SK-N-SH (cell line): ENCODE results near the gene SRRM2. TPM values are rescaled to one million over a fixed set of nuclear protein-coding genes. Genes with fewer than 3 reads are reported as not detected.

Experiments used
- CTCF ChIA-PET: fragments of 300-600, 350-600 bp; formaldehyde crosslinking; extraction: SDS; loops from one replicate; lab custom pipeline; 2021; lab: Yijun Ruan, JAX
- POLR2A ChIA-PET: fragments of 350-600 bp; sonication (Branson Sonifier 250); formaldehyde crosslinking; extraction: SDS; loops from one replicate; lab custom pipeline; 2020; ENCODE audit warnings: antibody characterized with exemption, inconsistent platforms; lab: Yijun Ruan, JAX
- DNase-seq: peaks from one replicate; pipeline ENCODE4 v3.0.0; 2012
- H2AFZ ChIP-seq: fragments of 200-600 bp; sonication (generic); 2 replicates; pipeline ENCODE4 v1.8.1; 2016; ENCODE audit warnings: antibody characterized with exemption, mild to moderate bottlenecking, low read depth
- H3F3A ChIP-seq: fragments of 200-600 bp; sonication (generic); replicated peaks from 2 replicates; pipeline ENCODE3; 2016; ENCODE audit warnings: antibody characterized with exemption, mild to moderate bottlenecking; ENCODE audit not compliant: insufficient read depth
- H3K27ac ChIP-seq, 2 experiments: fragments of 200-500 bp in 1 of 2; fragments of 200-600 bp in 1 of 2; sonication (Bioruptor generic) in 1 of 2; sonication (generic), shearing (Covaris generic) in 1 of 2; 2 replicates each; pipeline versions ENCODE4 v1.5.1 to v1.6.1; 2014 to 2016; ENCODE audit warnings: low read depth in 2 of 2, inconsistent platforms in 1 of 2, low read length in 1 of 2, mild to moderate bottlenecking in 1 of 2, mixed read lengths in 1 of 2
- H3K27me3 ChIP-seq: fragments of 200-600 bp; sonication (generic), shearing (Covaris generic); 2 replicates; pipeline ENCODE4 v1.6.1; 2016; ENCODE audit warnings: mixed run types; ENCODE audit not compliant: insufficient read depth
- H3K36me3 ChIP-seq, 2 experiments: fragments of 200-500 bp in 1 of 2; fragments of 200-600 bp in 1 of 2; sonication (Bioruptor generic) in 1 of 2; sonication (generic) in 1 of 2; replicated peaks in 1 of 2; 2 replicates each; pipeline versions ENCODE3 to v1.5.1; 2014 to 2016; ENCODE audit warnings: low read length in 1 of 2, mild to moderate bottlenecking in 1 of 2; ENCODE audit not compliant: insufficient read depth in 2 of 2, control insufficient read depth in 1 of 2
- H3K4me1 ChIP-seq, 2 experiments: fragments of 200-500 bp in 1 of 2; fragments of 200-600 bp in 1 of 2; sonication (Bioruptor generic) in 1 of 2; sonication (generic), shearing (Covaris generic) in 1 of 2; 2 replicates each; pipeline versions ENCODE4 v1.5.1 to v1.6.1; 2014 to 2016; ENCODE audit warnings: low read depth in 1 of 2, low read length in 1 of 2, mixed run types in 1 of 2; ENCODE audit not compliant: insufficient read depth in 2 of 2, control insufficient read depth in 1 of 2
- H3K4me2 ChIP-seq: fragments of 200-600 bp; sonication (generic), shearing (Covaris generic); 2 replicates; pipeline ENCODE4 v1.6.1; 2017; ENCODE audit warnings: mixed run types
- H3K4me3 ChIP-seq, 2 experiments: fragments of 200-500 bp in 1 of 2; fragments of 200-600 bp in 1 of 2; sonication (Bioruptor generic) in 1 of 2; sonication (generic), shearing (Covaris generic) in 1 of 2; 2 replicates each; pipeline versions ENCODE4 v1.5.1 to v1.8.1; 2014 to 2016; ENCODE audit warnings: low read depth in 2 of 2, inconsistent platforms in 1 of 2, low read length in 1 of 2, mild to moderate bottlenecking in 1 of 2, mixed read lengths in 1 of 2, moderate library complexity in 1 of 2
- H3K79me2 ChIP-seq: fragments of 200-600 bp; sonication (generic); 2 replicates; pipeline ENCODE4 v1.8.1; 2017; ENCODE audit warnings: mild to moderate bottlenecking; ENCODE audit not compliant: insufficient read depth
- H3K9ac ChIP-seq: fragments of 200-600 bp; sonication (generic); 2 replicates; pipeline ENCODE4 v1.6.1; 2017; ENCODE audit warnings: mixed run types
- H3K9me2 ChIP-seq: fragments of 200-600 bp; sonication (generic); 2 replicates; pipeline ENCODE4 v1.6.1; 2017; ENCODE audit warnings: mixed run types
- H3K9me3 ChIP-seq: fragments of 200-600 bp; sonication (generic); 2 replicates; pipeline ENCODE4 v1.6.1; 2017; ENCODE audit warnings: mixed run types, mild to moderate bottlenecking, moderate library complexity
- H4K20me1 ChIP-seq: fragments of 200-600 bp; sonication (generic); 2 replicates; pipeline ENCODE4 v1.6.1; 2017; ENCODE audit warnings: mild to moderate bottlenecking, mixed run types; ENCODE audit not compliant: insufficient read depth
- CHD2 ChIP-seq: fragments of 150-350 bp; IDR thresholded peaks from 2 replicates; pipeline ENCODE4 v1.6.1; 2018; ENCODE audit warnings: low read length; ENCODE audit not compliant: partially characterized antibody
- EZH2phosphoT487 ChIP-seq: fragments of 200-600 bp; sonication (generic); IDR thresholded peaks from 2 replicates; pipeline ENCODE4 v1.6.1; 2017; ENCODE audit warnings: low read depth, mixed run types, mild to moderate bottlenecking, antibody characterized with exemption, moderate library complexity, borderline replicate concordance
- FOXM1 ChIP-seq: IDR thresholded peaks from 2 replicates; pipeline ENCODE4 v1.4.0; 2012; ENCODE audit warnings: low read depth, mild to moderate bottlenecking
- GABPA ChIP-seq: IDR thresholded peaks from 2 replicates; pipeline ENCODE4 v1.4.0; 2012; ENCODE audit warnings: low read depth, mild to moderate bottlenecking
- JUND ChIP-seq: IDR thresholded peaks from 2 replicates; pipeline ENCODE4 v1.4.0; 2012
- MEF2A ChIP-seq: IDR thresholded peaks from 2 replicates; pipeline ENCODE4 v1.4.0; 2012; ENCODE audit warnings: low read depth, borderline replicate concordance
- NRF1 ChIP-seq: IDR thresholded peaks from 2 replicates; pipeline ENCODE4 v1.6.1; 2012; ENCODE audit warnings: low read depth, mild to moderate bottlenecking, low read length
- RCOR1 ChIP-seq: fragments of 150-350 bp; IDR thresholded peaks from 2 replicates; pipeline ENCODE4 v1.6.1; 2017; ENCODE audit warnings: antibody characterized with exemption, low read length
- RXRA ChIP-seq: IDR thresholded peaks from 2 replicates; pipeline ENCODE4 v1.4.0; 2012; ENCODE audit warnings: low read depth, mild to moderate bottlenecking, borderline replicate concordance
- SMC3 ChIP-seq: IDR thresholded peaks from 2 replicates; pipeline ENCODE4 v1.6.1; 2012; ENCODE audit warnings: low read depth, low read length, improper control_type of control experiment
- TAF1 ChIP-seq: IDR thresholded peaks from 2 replicates; pipeline ENCODE4 v1.6.1; 2012; ENCODE audit warnings: low read depth, mild to moderate bottlenecking, low read length, moderate library complexity, borderline replicate concordance
- TCF12 ChIP-seq: IDR thresholded peaks from 2 replicates; pipeline ENCODE4 v1.4.0; 2012
- TEAD4 ChIP-seq: IDR thresholded peaks from 2 replicates; pipeline ENCODE4 v1.4.0; 2012; ENCODE audit warnings: mild to moderate bottlenecking, borderline replicate concordance; ENCODE audit not compliant: insufficient read depth
- YY1 ChIP-seq: IDR thresholded peaks from 2 replicates; pipeline ENCODE4 v1.4.0; 2012; ENCODE audit warnings: low read depth, mild to moderate bottlenecking
- WGBS: methylation state at CpG from one replicate; pipeline ENCODE4 v1.1.6; 2017; ENCODE audit warnings: low lambda C conversion rate; 5-methylcytosine and 5-hydroxymethylcytosine counted together
- polyA plus RNA-seq, 3 experiments: library from polyadenylated mRNA; depleted of rRNA; stranded (reverse); fragments of >200 nt; gene quantifications; 2 replicates each; pipeline ENCODE4 v1.2.3, GENCODE V29; 2012
- TF ChIP-seq, protein P1 (sequence below): IDR thresholded peaks from 2 replicates; pipeline ENCODE4 v1.4.0; 2012; ENCODE audit warnings: low read depth, borderline replicate concordance
- TF ChIP-seq, protein P2 (sequence below): IDR thresholded peaks from 2 replicates; pipeline ENCODE4 v1.4.0; 2012; ENCODE audit warnings: low read depth

The SRRM2 gene
- polyA plus RNA-seq, 1 of the 3 experiments (the other 2 are of a cell fraction) = 143 TPM

DNA sequence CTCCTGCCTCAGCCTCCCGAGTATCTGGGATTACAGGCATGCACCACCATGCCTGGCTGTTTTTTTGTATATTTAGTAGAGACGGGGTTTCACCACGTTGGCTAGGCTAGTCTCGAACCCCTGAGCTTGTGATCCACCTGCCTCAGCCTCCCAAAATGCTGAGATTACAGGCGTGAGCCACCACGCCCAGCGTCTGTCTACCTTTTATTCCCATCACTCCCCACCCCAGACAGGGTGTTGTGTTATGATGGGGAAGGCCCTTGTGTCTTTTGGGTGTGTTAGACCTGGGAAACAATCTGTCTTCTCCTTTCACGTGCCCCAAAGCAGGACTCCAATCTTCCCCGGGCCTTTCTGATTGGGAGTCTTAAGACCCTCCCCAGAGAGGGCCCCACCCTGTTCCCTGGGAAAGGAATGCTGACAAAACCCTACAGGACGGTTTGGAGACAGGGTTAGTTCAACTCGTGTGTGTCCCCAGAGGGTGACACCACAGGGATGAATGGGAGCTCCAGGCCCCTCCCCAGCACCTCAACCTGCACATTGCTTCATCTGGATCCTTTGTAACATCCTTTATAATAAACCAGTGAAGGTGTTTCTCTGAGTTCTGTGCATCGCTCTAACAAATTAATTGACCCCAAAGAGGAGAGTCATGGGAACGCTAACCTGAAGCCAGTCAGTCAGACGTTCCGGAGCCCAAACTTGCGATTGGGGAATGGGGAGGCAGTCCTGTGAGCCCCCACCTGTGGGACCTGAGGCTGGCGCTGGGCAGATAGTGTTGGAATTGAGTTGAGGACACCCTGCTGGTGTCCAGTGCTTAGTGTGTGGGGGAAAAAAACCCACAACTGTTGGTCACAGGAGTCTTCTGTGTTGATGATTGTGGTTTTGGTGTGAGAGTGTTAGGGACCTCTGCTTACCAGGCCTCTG is 27.8 kb downstream of the SRRM2 start (continued):
- TF ChIP-seq, protein P1, sequence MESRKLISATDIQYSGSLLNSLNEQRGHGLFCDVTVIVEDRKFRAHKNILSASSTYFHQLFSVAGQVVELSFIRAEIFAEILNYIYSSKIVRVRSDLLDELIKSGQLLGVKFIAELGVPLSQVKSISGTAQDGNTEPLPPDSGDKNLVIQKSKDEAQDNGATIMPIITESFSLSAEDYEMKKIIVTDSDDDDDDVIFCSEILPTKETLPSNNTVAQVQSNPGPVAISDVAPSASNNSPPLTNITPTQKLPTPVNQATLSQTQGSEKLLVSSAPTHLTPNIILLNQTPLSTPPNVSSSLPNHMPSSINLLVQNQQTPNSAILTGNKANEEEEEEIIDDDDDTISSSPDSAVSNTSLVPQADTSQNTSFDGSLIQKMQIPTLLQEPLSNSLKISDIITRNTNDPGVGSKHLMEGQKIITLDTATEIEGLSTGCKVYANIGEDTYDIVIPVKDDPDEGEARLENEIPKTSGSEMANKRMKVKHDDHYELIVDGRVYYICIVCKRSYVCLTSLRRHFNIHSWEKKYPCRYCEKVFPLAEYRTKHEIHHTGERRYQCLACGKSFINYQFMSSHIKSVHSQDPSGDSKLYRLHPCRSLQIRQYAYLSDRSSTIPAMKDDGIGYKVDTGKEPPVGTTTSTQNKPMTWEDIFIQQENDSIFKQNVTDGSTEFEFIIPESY = no peak
- no peak for TF ChIP-seq YY1
- TF ChIP-seq TAF1 = no peak
- no peak for TF ChIP-seq JUND

DNA sequence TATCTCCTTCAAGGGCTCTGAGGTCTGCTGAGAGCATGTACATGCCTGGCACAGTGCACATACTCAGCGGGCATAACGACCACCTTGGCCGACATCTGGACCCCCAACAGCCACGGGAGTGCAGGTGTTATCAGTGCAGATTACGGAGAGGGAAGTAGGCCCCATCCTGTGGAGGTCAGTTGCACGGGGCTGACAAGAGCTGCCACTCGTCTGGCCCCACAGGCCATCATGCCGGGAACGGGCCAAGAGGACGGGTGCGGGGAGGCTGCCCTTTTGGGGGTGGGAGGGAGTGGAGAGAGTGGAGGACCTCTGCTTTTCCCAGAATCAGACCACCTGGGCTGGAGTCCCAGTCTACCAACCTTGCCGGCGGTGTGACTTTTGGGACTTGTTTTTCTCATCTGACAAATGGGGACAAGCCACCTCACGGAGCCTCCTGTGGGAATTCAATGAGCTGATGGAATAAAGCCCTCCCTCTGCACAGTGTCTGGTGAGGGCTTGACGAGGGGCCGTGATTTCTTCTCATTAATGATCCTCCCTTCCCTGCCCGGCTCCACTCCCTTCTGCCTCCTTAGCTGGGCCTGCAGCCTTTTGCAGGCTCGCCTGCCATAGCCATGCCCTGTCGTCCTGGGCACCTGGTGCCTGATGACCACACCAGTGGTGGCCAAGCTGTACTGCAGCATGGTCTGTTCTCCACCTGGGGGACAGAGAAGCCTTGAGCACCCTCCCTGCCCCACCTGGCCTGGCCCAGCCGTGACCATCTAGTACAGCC is 30.3 kb downstream of the SRRM2 start:
- Histone ChIP-seq H3K79me2 (peaks cover 10% of the 10 kb centered on the region), H3K27me3 (no peaks in the 10 kb centered on the region), H4K20me1 (no peaks in the 10 kb centered on the region), H2AFZ (no peak overlapping the region), H3K4me2 (no peak overlapping the region), H3K27ac (no peak overlapping the region), H3K4me1 (peaks cover 8 to 13% of the 10 kb centered on the region in 2 experiments; a peak in 2 of 4 replicates), H3K4me3 (no peak overlapping the region), H3K9ac (no peak overlapping the region), H3F3A (no peaks in the 10 kb centered on the region), H3K36me3 (no peaks in the 10 kb centered on the region), H3K9me2 (no peaks in the 10 kb centered on the region)
- ChIA-PET CTCF (interaction anchor here (0.8 to 1.1 kb wide), 4 partner anchors 15 to 85 kb away, joined by 3 to 4 read pairs (median 4); no protein-coding TSS in a partner anchor), POLR2A (no interaction called here)
- 85% methylated on average over 12 of the region's 20 CpGs for WGBS
- no peak for DNase-seq
- TF ChIP-seq FOXM1 (no peak), CHD2 (no peak), TCF12 (no peak)
- TF ChIP-seq, all 33 proteins: peak for 0
- H3K9me3 ChIP-seq = no peaks in the 10 kb centered on the region

DNA sequence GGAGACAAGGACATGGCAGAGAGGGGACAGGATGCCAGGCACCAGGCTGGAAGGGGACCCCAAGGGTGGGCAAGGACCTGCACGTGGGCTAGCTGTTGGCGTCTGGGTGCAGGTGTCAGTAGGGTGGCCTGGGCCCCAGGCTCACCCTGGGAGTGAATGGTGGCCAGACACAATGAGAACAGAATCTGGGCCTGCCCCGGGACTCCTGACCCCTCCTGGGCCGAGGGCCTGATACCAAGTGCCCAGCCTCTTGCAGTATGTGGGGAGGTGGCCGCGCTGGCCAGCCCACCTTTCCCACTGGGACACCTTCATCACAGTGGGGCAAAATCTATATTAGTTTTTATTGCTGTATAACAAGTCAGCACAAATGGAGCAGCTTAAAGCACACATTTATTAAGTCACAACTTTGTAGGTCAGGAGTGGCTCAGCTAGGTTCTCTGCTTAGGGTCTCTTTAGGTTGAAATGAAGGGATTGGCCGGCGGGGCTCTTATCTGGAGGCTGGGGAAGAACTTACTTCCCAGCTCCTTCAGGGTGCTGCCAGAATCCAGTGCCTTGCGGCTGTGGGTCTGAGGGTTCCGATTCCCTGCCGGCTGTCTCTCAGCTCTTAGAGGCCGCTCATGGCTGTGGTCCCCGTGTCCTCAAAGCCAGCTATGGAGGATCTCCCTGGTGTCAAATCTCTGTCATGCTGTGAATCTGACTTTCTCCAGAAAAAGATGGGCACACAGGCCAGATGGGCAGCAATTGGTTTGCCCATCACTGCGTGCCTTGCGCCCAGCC is 31.3 kb downstream of the SRRM2 start:
- TF ChIP-seq NRF1 = no peak
- no peak for TF ChIP-seq MEF2A
- no peak for TF ChIP-seq TAF1
- no peak for TF ChIP-seq JUND
- TF ChIP-seq TEAD4 = no peak
- TF ChIP-seq RXRA = no peak
- TF ChIP-seq GABPA = no peak
- TF ChIP-seq EZH2phosphoT487 = no peak
- TF ChIP-seq, protein P1 = no peak
- no peak for TF ChIP-seq SMC3
- TF ChIP-seq YY1 = no peak
- no peak for TF ChIP-seq RCOR1
- TF ChIP-seq TCF12 = no peak
- TF ChIP-seq, protein P2, sequence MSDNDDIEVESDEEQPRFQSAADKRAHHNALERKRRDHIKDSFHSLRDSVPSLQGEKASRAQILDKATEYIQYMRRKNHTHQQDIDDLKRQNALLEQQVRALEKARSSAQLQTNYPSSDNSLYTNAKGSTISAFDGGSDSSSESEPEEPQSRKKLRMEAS = no peak
- Histone ChIP-seq H3K4me3 (no peak overlapping the region), H3K4me1 (peaks cover under 1 to 5% of the 10 kb centered on the region in 2 experiments; a peak in 1 of 4 replicates), H3K4me2 (no peak overlapping the region), H3K27ac (no peak overlapping the region), H3K79me2 (no peaks in the 10 kb centered on the region), H4K20me1 (no peaks in the 10 kb centered on the region), H2AFZ (no peak overlapping the region), H3K36me3 (no peaks in the 10 kb centered on the region), H3K9me2 (no peaks in the 10 kb centered on the region), H3K9me3 (no peaks in the 10 kb centered on the region), H3F3A (no peaks in the 10 kb centered on the region), H3K27me3 (no peaks in the 10 kb centered on the region), H3K9ac (no peak overlapping the region)
- no peak for DNase-seq
- CTCF ChIA-PET = interaction anchor here (0.6 to 2.0 kb wide), 4 partner anchors 17 to 85 kb away, joined by 3 to 8 read pairs (median 4); no protein-coding TSS in a partner anchor
- WGBS = 86% methylated on average over 10 of the region's 15 CpGs
- POLR2A ChIA-PET = no interaction called here
